Type B pancreatic cell (in vitro differentiated cells): ENCODE data around the gene EXT2. TPM values are rescaled to one million over a fixed set of nuclear protein-coding genes. Genes with fewer than 3 reads are reported as not detected.

Experiments used
- DNase-seq: peaks from one replicate; pipeline ENCODE4 v3.0.0; 2021; ENCODE audit warnings: mixed read lengths; ENCODE audit not compliant: unreplicated experiment; ENCODE audit errors: extremely low spot score
- H3K27ac Mint-ChIP-seq: 2 replicates; pipeline ENCODE4 v1.8.0; 2021; ENCODE audit warnings: mild to moderate bottlenecking, mixed read lengths
- H3K27me3 Mint-ChIP-seq: 2 replicates; pipeline ENCODE4 v1.8.0; 2021; ENCODE audit warnings: mixed read lengths
- H3K36me3 Mint-ChIP-seq: 2 replicates; pipeline ENCODE4 v1.8.0; 2021; ENCODE audit warnings: mixed read lengths
- H3K4me1 Mint-ChIP-seq: one replicate; pipeline ENCODE4 v1.8.0; 2021; ENCODE audit warnings: mixed read lengths; ENCODE audit not compliant: unreplicated experiment
- H3K4me3 Mint-ChIP-seq: 2 replicates; pipeline ENCODE4 v1.8.0; 2021; ENCODE audit warnings: mild to moderate bottlenecking, mixed read lengths
- H3K9me3 Mint-ChIP-seq: 2 replicates; pipeline ENCODE4 v1.8.0; 2021; ENCODE audit warnings: mixed read lengths
- total RNA-seq: library from RNA; stranded (reverse); gene quantifications from 2 replicates; pipeline ENCODE4 v1.2.1, GENCODE V29; 2021; ENCODE audit warnings: low replicate concordance
- TF ChIP-seq, protein P1 (sequence below): fragments of 200-600 bp; sonication (generic); conservative IDR thresholded peaks from 2 replicates; pipeline ENCODE4 v1.5.0; 2021; ENCODE audit warnings: antibody characterized with exemption, mild to moderate bottlenecking

Gene EXT2
- total RNA-seq, 1 donor from 2014 or later: 62.7 TPM

DNA sequence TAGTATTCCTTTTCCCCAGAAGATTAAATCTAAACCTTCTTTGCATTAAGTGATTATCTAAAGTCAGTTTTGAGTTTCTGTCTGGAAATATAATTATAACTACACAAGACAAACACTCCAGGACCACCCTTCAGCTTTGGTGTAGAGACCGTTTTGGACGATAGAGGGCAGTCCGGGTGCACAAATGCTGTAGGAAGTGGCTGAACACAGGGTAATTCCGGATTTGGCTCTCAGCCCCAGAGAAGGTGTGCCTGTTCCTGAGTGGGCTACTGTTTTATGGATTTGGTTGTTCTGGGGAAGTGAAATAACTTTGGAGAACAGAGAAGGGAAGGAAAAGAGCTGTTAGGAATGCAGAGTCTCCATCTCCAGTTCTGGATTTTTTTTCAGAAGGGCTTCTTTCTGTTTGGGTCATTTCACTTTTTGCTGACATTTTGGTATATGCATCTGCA is 14.8 kb downstream of the EXT2 start:
- H3K9me3 Mint-ChIP-seq: no peaks in the 10 kb centered on the region
- no peak overlapping the region for H3K4me3 Mint-ChIP-seq
- peaks cover 16% of the 10 kb centered on the region for H3K4me1 Mint-ChIP-seq
- DNase-seq: no peak
- no peak overlapping the region for H3K27ac Mint-ChIP-seq
- peaks cover 23% of the 10 kb centered on the region for H3K36me3 Mint-ChIP-seq
- TF ChIP-seq, protein P1, sequence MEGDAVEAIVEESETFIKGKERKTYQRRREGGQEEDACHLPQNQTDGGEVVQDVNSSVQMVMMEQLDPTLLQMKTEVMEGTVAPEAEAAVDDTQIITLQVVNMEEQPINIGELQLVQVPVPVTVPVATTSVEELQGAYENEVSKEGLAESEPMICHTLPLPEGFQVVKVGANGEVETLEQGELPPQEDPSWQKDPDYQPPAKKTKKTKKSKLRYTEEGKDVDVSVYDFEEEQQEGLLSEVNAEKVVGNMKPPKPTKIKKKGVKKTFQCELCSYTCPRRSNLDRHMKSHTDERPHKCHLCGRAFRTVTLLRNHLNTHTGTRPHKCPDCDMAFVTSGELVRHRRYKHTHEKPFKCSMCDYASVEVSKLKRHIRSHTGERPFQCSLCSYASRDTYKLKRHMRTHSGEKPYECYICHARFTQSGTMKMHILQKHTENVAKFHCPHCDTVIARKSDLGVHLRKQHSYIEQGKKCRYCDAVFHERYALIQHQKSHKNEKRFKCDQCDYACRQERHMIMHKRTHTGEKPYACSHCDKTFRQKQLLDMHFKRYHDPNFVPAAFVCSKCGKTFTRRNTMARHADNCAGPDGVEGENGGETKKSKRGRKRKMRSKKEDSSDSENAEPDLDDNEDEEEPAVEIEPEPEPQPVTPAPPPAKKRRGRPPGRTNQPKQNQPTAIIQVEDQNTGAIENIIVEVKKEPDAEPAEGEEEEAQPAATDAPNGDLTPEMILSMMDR: peak; percentile 87
- no peaks in the 10 kb centered on the region for H3K27me3 Mint-ChIP-seq

DNA sequence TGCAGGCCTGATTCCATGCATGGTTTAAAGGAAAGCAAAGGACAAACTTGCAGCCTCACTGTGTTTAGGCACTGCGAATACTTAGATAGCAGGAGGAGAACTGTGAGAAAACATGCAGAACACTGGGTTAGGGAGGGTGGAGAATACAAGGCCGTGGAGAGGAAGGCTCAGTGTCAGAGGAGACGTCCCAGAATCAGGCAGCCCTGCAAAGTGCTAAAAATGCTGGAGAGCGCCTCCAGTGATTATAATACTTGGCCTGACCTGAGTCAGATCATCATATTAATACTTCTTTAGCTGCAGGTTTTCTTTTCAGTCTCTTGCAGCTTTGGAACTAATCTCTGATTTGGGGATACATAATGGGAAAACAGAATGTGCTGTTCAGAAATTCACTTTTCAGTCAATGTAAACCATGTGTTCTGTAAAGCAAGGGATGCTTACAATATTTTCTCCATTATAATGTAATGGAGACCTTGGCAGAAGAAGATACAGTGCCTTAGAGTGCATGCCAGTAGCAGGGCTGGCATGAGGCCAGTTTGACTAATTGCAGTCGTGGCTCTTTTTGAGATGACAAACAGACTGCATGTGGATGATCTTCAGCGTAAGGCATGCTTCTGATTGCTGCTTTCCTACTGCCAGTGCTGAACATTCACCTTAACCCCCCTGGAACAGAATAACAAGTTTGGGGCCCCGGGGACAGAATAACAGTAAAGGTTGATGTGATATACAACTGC is 16.8 kb downstream of the EXT2 start:
- peaks cover 16% of the 10 kb centered on the region for H3K4me1 Mint-ChIP-seq
- no peaks in the 10 kb centered on the region for H3K9me3 Mint-ChIP-seq
- DNase-seq: no peak
- no peaks in the 10 kb centered on the region for H3K27me3 Mint-ChIP-seq
- H3K36me3 Mint-ChIP-seq: peaks cover 32% of the 10 kb centered on the region
- no peak overlapping the region for H3K27ac Mint-ChIP-seq
- H3K4me3 Mint-ChIP-seq: no peak overlapping the region
- TF ChIP-seq, protein P1: no peak

- no peaks in the 10 kb centered on the region for H3K9me3 Mint-ChIP-seq
- H3K27ac Mint-ChIP-seq: no peak overlapping the region
- TF ChIP-seq, protein P1: no peak
- peaks cover 29% of the 10 kb centered on the region for H3K36me3 Mint-ChIP-seq
- peaks cover 16% of the 10 kb centered on the region for H3K4me1 Mint-ChIP-seq
- DNase-seq: no peak
- H3K27me3 Mint-ChIP-seq: no peaks in the 10 kb centered on the region
- no peak overlapping the region for H3K4me3 Mint-ChIP-seq
These were observed 17.5 kb downstream of the EXT2 start for GRCh38 chr11:44113018-44113417.

- Mint-ChIP-seq H3K9me3 (no peaks in the 10 kb centered on the region), H3K4me3 (no peak overlapping the region), H3K36me3 (peaks cover 31% of the 10 kb centered on the region), H3K27ac (no peak overlapping the region), H3K4me1 (peaks cover 16% of the 10 kb centered on the region), H3K27me3 (no peaks in the 10 kb centered on the region)
- no peak for DNase-seq
- TF ChIP-seq, protein P1: no peak
These were observed 18.1 kb downstream of the EXT2 start for GRCh38 chr11:44113572-44113971.

DNA sequence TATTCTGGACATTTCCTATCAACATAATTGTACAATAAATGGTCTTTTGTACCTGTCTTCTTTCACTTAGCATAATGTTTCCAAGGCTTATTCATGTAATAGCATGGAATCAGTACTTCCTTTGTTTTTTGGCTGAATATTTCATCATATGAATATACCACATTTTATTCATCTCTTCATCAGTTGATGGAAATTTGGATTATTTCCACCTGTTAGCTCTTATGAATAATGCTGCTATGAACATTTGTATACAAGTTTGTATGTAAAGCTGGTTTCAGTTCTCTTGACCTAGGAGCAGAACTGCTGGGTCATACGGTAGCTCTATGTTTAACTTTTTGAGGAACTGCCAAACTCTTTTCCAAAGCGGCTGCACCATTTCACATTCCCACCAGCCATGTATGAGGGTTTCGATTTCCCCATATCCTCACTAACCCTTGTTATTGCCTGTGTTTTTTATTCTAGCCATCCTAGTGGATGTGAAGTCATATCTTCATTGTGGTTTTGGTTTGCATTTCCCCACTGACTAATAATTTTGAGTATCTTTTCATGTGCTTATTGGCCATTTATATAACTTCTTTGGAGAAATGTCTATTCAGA is 20.9 kb downstream of the EXT2 start:
- H3K9me3 Mint-ChIP-seq: no peaks in the 10 kb centered on the region
- no peak overlapping the region for H3K4me3 Mint-ChIP-seq

More for the DNA sequence above, 20.9 kb downstream of the EXT2 start:
- H3K27me3 Mint-ChIP-seq: no peaks in the 10 kb centered on the region
- peaks cover 27% of the 10 kb centered on the region for H3K36me3 Mint-ChIP-seq
- H3K27ac Mint-ChIP-seq: no peak overlapping the region
- peaks cover 11% of the 10 kb centered on the region for H3K4me1 Mint-ChIP-seq
- TF ChIP-seq, protein P1: no peak
- no peak for DNase-seq
